Lower lobe of right lung (tissue), 2 donors: ENCODE data around the gene LONP2. TPM values are rescaled to one million over a fixed set of nuclear protein-coding genes. Genes with fewer than 3 reads are reported as not detected.

Source experiments
- ATAC-seq, 2 donors: fragments of 200-7000 bp; cut with Tn5 transposase; one replicate each; pipeline ENCODE4 v1.9.1; 2020 to 2022; ENCODE audit warnings: mild to moderate bottlenecking in 2 of 2, moderate library complexity in 2 of 2
- DNase-seq: peaks from one replicate; pipeline ENCODE4 v3.0.0-alpha.2; 2020
- H3K27ac ChIP-seq: fragments of 200-600 bp; one replicate; pipeline ENCODE4 v1.8.0; 2022
- H3K27me3 ChIP-seq: fragments of 200-600 bp; one replicate; pipeline ENCODE4 v1.8.0; 2022; ENCODE audit warnings: low read depth
- H3K36me3 ChIP-seq: fragments of 200-600 bp; one replicate; pipeline ENCODE4 v1.8.0; 2022; ENCODE audit warnings: mild to moderate bottlenecking
- H3K4me1 ChIP-seq: fragments of 200-600 bp; one replicate; pipeline ENCODE4 v1.8.0; 2022
- H3K4me3 ChIP-seq: fragments of 200-600 bp; one replicate; pipeline ENCODE4 v1.8.0; 2022; ENCODE audit warnings: mild to moderate bottlenecking
- H3K9me3 ChIP-seq: fragments of 200-600 bp; one replicate; pipeline ENCODE4 v1.8.0; 2022
- intact Hi-C: fragments of 100-400 bp; cut with DNase I; formaldehyde crosslinking; loops from one replicate; pipeline ENCODE4 v1.11.0; 2022
- total RNA-seq: library from RNA; stranded (reverse); fragmentation: NEBNext Ultra II Directional; extraction: Animal tissue kit (Norgen Biotek cat#: 25700); gene quantifications from one replicate; pipeline ENCODE4 v1.2.1, GENCODE V29; 2021
- TF ChIP-seq, protein P1 (sequence below): fragments of 200-600 bp; IDR thresholded peaks from one replicate; pipeline ENCODE4 v1.8.0; 2022; ENCODE audit warnings: antibody characterized with exemption, mild to moderate bottlenecking
- donor health status: DM: no; HTN: yes; CAD: no; lungs with severe emphysema.

LONP2 gene
- total RNA-seq, 1 donor from 2014 or later, result 61.0 TPM

DNA sequence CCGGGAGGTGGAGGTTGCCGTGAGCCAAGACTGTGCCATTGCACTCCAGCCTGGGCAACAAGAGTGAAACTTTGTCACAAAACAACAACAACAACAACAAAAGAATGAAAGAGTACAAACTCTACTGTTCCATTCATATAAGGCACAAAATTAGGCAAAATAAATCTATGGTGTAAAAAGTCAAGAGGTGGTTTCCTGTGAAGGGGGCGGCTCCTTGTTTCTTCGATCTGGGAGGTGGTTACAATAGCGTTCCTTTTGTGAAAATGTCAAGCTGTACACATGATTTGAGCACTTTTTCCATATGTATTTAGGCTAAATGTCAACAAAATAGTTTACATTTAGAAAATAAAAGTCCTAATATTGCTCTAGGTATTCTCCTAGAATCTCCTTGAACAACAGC is 134.2 kb downstream of the LONP2 start:
- H3K4me1 ChIP-seq, result peaks cover 97% of the 10 kb centered on the region
- intact Hi-C loops, result no loop called here
- ATAC-seq (no peak), DNase-seq (no peak)
- H3K27me3 ChIP-seq, result no peaks in the 10 kb centered on the region
- H3K9me3 ChIP-seq, result no peaks in the 10 kb centered on the region
- TF ChIP-seq, protein P1, sequence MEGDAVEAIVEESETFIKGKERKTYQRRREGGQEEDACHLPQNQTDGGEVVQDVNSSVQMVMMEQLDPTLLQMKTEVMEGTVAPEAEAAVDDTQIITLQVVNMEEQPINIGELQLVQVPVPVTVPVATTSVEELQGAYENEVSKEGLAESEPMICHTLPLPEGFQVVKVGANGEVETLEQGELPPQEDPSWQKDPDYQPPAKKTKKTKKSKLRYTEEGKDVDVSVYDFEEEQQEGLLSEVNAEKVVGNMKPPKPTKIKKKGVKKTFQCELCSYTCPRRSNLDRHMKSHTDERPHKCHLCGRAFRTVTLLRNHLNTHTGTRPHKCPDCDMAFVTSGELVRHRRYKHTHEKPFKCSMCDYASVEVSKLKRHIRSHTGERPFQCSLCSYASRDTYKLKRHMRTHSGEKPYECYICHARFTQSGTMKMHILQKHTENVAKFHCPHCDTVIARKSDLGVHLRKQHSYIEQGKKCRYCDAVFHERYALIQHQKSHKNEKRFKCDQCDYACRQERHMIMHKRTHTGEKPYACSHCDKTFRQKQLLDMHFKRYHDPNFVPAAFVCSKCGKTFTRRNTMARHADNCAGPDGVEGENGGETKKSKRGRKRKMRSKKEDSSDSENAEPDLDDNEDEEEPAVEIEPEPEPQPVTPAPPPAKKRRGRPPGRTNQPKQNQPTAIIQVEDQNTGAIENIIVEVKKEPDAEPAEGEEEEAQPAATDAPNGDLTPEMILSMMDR, result no peak
- no peak overlapping the region for H3K27ac ChIP-seq
- H3K36me3 ChIP-seq, result no peaks in the 10 kb centered on the region
- H3K4me3 ChIP-seq, result no peak overlapping the region

DNA sequence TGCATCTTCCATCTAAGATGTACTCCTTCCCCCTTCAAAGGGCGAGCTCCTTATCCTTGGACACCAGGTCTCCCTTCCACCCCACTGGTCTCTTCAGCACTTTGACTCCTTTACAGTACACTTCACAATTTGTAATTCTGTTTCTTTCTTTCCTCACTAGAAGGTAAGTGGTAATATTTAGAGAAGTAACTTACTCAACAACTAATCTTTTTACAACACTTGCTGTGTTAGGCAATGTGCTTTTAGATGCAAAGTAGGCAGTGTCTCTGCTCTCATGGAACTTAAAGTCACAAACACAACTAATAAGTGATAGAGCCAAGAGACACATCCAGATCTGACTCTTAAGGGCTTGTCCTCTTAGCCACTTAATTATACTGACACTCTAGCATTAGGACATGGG is 134.7 kb downstream of the LONP2 start:
- H3K4me1 ChIP-seq, result peaks cover 97% of the 10 kb centered on the region
- no peaks in the 10 kb centered on the region for H3K36me3 ChIP-seq
- ATAC-seq (peak; percentile 69 to 79), DNase-seq (no peak)
- no peaks in the 10 kb centered on the region for H3K9me3 ChIP-seq
- TF ChIP-seq, protein P1, result no peak
- H3K27me3 ChIP-seq, result no peaks in the 10 kb centered on the region
- no peak overlapping the region for H3K4me3 ChIP-seq
- intact Hi-C loops, result no loop called here
- H3K27ac ChIP-seq, result peak overlapping the region; percentile 27

DNA sequence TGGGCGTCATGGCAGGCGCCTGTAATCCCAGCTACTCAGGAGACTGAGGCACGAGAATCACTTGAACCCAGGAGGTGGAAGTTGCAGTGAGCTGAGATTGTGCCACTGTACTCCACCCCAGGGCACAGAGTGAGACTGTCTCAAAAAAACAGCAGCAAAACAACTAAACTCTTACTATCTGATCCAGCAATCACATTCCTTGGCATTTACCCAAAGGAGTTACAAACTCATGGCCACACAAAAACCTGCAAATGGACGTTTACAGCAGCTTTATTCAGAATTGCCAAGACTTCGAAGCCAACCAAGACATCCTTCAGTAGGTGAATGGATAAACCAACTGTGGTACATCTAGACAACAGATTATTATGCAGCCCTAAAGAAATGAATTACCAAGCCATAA is 137.1 kb downstream of the LONP2 start:
- H3K4me1 ChIP-seq, result peaks cover 79% of the 10 kb centered on the region

DNA sequence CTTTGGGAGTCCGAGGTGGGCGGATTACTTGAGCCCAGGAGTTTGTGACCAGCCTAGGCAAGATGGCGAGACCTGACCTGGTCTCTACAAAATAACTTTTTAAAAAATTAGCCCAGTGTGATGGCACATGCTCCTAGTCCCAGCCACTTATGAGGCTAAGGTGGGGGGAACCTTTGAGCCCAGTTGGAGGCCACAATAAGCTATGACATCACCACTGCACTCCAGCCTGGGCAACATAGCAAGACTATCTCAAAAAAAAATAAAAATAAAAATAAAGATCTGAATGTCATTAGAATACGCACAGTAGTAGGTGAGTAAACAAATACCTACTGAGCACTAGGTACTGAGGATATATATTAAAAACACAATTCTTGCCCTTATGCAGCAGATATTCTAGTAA is 138.0 kb downstream of the LONP2 start:
- peaks cover 78% of the 10 kb centered on the region for H3K4me1 ChIP-seq

More for the DNA sequence above, 137.1 kb downstream of the LONP2 start:
- no peak for DNase-seq
- TF ChIP-seq, protein P1, result no peak
- Histone ChIP-seq H3K4me3 (no peak overlapping the region), H3K36me3 (no peaks in the 10 kb centered on the region), H3K9me3 (no peaks in the 10 kb centered on the region), H3K27ac (no peak overlapping the region), H3K27me3 (no peaks in the 10 kb centered on the region)
- intact Hi-C loops, result no loop called here
- ATAC-seq, result no peak

DNA sequence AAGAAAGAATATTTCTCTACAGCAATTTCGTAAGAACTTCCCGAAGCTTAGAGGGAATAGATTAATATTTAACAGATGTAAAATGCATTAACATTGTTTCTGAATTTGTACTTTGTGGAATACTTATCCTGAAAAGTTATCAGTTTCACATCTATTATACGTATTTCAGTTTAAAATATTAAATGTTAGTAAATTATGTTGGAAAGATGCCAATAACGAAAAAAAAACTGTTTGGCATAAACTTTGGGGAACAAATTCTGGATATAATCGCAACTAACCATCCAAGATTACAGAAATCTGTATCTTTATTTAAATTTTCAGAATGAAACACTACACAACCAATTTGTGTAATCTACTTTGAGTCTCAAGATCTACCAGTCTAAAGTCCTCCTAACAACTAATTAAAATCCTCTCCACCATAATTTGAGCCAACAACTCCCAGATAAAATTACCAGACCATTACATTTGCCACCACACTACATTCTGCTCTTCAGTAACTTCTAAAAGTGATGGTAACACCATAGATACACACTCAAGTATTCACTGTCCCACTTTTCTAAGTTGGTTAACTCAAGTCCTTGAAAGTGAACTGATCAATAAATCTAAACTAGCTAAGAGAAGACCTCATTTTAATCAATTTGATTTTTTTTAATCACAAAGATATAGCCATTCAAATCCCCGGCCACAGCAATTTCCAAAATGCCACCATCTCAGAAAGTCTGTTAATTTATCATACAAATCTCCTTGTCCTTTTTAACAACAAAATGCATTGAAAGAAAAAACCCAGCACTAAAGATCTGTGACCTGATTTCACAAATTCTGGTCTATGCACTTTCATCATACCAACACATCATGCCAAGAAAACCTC is 139.1 kb downstream of the LONP2 start:
- no peak for DNase-seq
- intact Hi-C loops, result no loop called here
- H3K4me1 ChIP-seq, result peaks cover 66% of the 10 kb centered on the region

More for the DNA sequence above, 138.0 kb downstream of the LONP2 start:
- TF ChIP-seq, protein P1, result no peak
- intact Hi-C loops, result no loop called here
- DNase-seq (no peak), ATAC-seq (no peak)
- Histone ChIP-seq H3K9me3 (no peaks in the 10 kb centered on the region), H3K36me3 (no peaks in the 10 kb centered on the region), H3K4me3 (no peak overlapping the region), H3K27ac (no peak overlapping the region), H3K27me3 (no peaks in the 10 kb centered on the region)

More for the DNA sequence above, 139.1 kb downstream of the LONP2 start:
- H3K36me3 ChIP-seq, result no peaks in the 10 kb centered on the region
- no peaks in the 10 kb centered on the region for H3K9me3 ChIP-seq
- TF ChIP-seq, protein P1, result no peak
- ATAC-seq, result no peak
- H3K27ac ChIP-seq, result peak overlapping the region; percentile 99
- H3K27me3 ChIP-seq, result no peaks in the 10 kb centered on the region
- H3K4me3 ChIP-seq, result peak overlapping the region; percentile 89
